ENCODE measurements around the gene EZH1.

DNA sequence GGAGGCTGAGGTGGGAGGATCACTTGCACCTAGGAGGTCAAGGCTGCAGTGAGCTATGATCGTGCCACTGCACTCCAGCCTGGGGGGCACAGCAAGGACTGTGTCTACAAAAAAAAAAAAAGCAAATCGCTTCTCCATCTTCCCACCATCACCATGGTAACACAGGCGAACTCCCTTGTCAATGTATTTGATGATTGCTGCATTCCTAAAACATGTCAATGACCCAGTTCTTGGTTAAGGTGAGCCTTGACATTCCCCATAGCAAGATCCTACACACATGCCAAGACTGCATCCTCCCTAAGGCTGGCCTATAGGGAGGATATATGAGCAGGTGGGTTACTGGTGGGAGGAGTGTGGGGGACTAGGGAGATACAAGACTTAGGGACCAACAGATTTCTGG lies 50.3 kb downstream of the EZH1 start:
- TF ChIP-seq, protein P1, sequence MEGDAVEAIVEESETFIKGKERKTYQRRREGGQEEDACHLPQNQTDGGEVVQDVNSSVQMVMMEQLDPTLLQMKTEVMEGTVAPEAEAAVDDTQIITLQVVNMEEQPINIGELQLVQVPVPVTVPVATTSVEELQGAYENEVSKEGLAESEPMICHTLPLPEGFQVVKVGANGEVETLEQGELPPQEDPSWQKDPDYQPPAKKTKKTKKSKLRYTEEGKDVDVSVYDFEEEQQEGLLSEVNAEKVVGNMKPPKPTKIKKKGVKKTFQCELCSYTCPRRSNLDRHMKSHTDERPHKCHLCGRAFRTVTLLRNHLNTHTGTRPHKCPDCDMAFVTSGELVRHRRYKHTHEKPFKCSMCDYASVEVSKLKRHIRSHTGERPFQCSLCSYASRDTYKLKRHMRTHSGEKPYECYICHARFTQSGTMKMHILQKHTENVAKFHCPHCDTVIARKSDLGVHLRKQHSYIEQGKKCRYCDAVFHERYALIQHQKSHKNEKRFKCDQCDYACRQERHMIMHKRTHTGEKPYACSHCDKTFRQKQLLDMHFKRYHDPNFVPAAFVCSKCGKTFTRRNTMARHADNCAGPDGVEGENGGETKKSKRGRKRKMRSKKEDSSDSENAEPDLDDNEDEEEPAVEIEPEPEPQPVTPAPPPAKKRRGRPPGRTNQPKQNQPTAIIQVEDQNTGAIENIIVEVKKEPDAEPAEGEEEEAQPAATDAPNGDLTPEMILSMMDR (IDR thresholded peaks at IDR 0.05) = no peak
- TF ChIP-seq POLR2A (IDR thresholded peaks at IDR 0.05) = no peak
- TF ChIP-seq EP300 (IDR thresholded peaks at IDR 0.05) = no peak
- no peak for TF ChIP-seq POLR2AphosphoS5 (IDR thresholded peaks at IDR 0.05)

All from upper lobe of left lung (tissue), 4 donors.